ENCODE results near the gene DNAAF5. TPM values are rescaled to one million over a fixed set of nuclear protein-coding genes. Genes with fewer than 3 reads are reported as not detected.

DNAAF5 gene
- total RNA-seq (2012; rRNA removed) (12.4 and 13.9 TPM in 2 replicates), polyA plus RNA-seq (2012; rRNA removed) (32.6 and 36.1 TPM in 2 replicates), Bru-seq, nascent RNA (percentile 60 among the genes with signal in this experiment), BruChase-seq, experiment 1, labeled RNA remaining after a 6-hour chase (percentile 63 among the genes with signal in this experiment), BruChase-seq, experiment 2, labeled RNA remaining after a 2-hour chase (percentile 59 among the genes with signal in this experiment)
- polyA plus RNA-seq (2012; cell fraction: cytosol; rRNA removed) = 31.6 and 49.2 TPM in 2 replicates
- polyA plus RNA-seq (2012; cell fraction: nucleus; rRNA removed; ENCODE audit: low replicate concordance) = 25.7 and 57.6 TPM in 2 replicates
- long read RNA-seq, transcript DNAAF5-201 (13 exons, 3,410 nt) = major isoform, 38 of 60 reads
- long read RNA-seq, partial matches to known transcripts = 13 of 60 reads
- long read RNA-seq, other reads (novel, unspliced or antisense) = 8 of 60 reads

GRCh38 chr7:726084-726853, at the start of gene DNAAF5:
Gene DNAAF5, plus strand, starts transcription at chr7:726699. Its CDS starts 22 bp downstream, at chr7:726721.
- Histone ChIP-seq H3K27me3 (ENCODE audit: control insufficient read depth, insufficient read depth, low read length) (no peaks in the 10 kb centered on the region), H4K5ac (ENCODE audit: low read depth, low read length) (peak within 1 kb of the TSS; percentile 90), H3K23ac (ENCODE audit: low read depth, low read length) (peak within 1 kb of the TSS; percentile 80; the same call in 1 of the 2 replicates), H3K4ac (ENCODE audit: low read depth, low read length) (peak within 1 kb of the TSS; percentile 91), H3K56ac (ENCODE audit: extremely low read depth, insufficient read depth, low read length) (no peak within 1 kb of the TSS), H3K36me3 (ENCODE audit: control insufficient read depth, insufficient read depth, low read length) (peaks cover 16% of the 10 kb centered on the region), H3K14ac (replicated peaks; ENCODE audit: low read depth, low read length) (peak within 1 kb of the TSS; percentile 64), H4K8ac (ENCODE audit: low read depth in 2 of 2, low read length in 2 of 2) (peak within 1 kb of the TSS; percentile 80 to 97), H3K4me3 (ENCODE audit: insufficient read depth, low read depth, low read length) (peak within 1 kb of the TSS; percentile 75), H2BK120ac (ENCODE audit: low read depth, low read length) (peak within 1 kb of the TSS; percentile 14; the same call in 1 of the 2 replicates), H2BK20ac (ENCODE audit: low read depth, low read length) (no peak within 1 kb of the TSS), H4K91ac (ENCODE audit: insufficient read depth, low read depth, low read length) (peak within 1 kb of the TSS; percentile 66), H2AK5ac (ENCODE audit: low read depth, low read length) (peak within 1 kb of the TSS; percentile 94), H3K4me1 (ENCODE audit: control insufficient read depth, insufficient read depth, low read length) (peaks cover 17% of the 10 kb centered on the region), H3K9me3 (ENCODE audit: control insufficient read depth, insufficient read depth, low read length) (no peaks in the 10 kb centered on the region; the same call in 1 of the 2 replicates), H2BK15ac (ENCODE audit: low read depth, low read length) (no peak within 1 kb of the TSS), H4K20me1 (ENCODE audit: insufficient read depth, low read length) (peaks cover 3% of the 10 kb centered on the region), H3K9me1 (ENCODE audit: insufficient read depth, low read length) (peaks cover 2% of the 10 kb centered on the region; the same call in 1 of the 2 replicates), H3K9ac (ENCODE audit: low read depth, low read length) (peak within 1 kb of the TSS; percentile 91), H3K79me1 (ENCODE audit: low read depth in 1 of 2, low read length in 2 of 2) (peaks cover 20 to 51% of the 10 kb centered on the region in 2 experiments), H2AFZ (replicated peaks; ENCODE audit: low read length, poor library complexity) (peak within 1 kb of the TSS; percentile 96), H3K4me2 (ENCODE audit: low read depth, low read length) (peak within 1 kb of the TSS; percentile 96), H3K18ac (ENCODE audit: low read depth, low read length) (no peak within 1 kb of the TSS), H2AK9ac (replicated peaks; ENCODE audit: low read depth, low read length, poor library complexity) (peak within 1 kb of the TSS; percentile 90), H2BK5ac (ENCODE audit: low read depth, low read length, poor library complexity, severe bottlenecking) (peak within 1 kb of the TSS; percentile 64), H3K27ac (ENCODE audit: insufficient read depth, low read length) (peak within 1 kb of the TSS; percentile 68)
- in situ Hi-C loops (cut with MboI; ENCODE audit: low sequenced_read_pairs) = no loop called here
- 9% methylated on average over 35 of the region's 56 CpGs; no CpG with 5 or more reads in 1 of the 2 experiments for WGBS, 2 experiments (ENCODE audit: extremely low coverage in 2 of 2, insufficient read length in 1 of 2)
- dilution Hi-C loops (cut with HindIII; ENCODE audit: low sequenced_read_pairs, unreplicated experiment) = no loop called here
- ChIA-PET CTCF (no interaction called here), POLR2A (ENCODE audit: unreplicated experiment) (no interaction called here)
- ATAC-seq (ENCODE audit: low read depth) (peak; percentile 91), DNase-seq (peak; percentile 81)
- intact Hi-C loops (cut with micrococcal nuclease) = loop anchor here (5.0 kb wide), 2 partner anchors 209 to 394 kb away; partner anchors contain the start of gene PDGFA
- BruUV-seq (replicated peaks) = no TSS peak
- TF ChIP-seq BHLHE40 (IDR thresholded peaks at IDR 0.05; ENCODE audit: low read depth, low read length) (0 out of 2 replicates have a peak, but pooled peaks have one; percentile 41), MAFK (IDR thresholded peaks at IDR 0.05; ENCODE audit: low read depth, low read length) (no peak), MXI1 (IDR thresholded peaks at IDR 0.05; ENCODE audit: borderline replicate concordance, low read depth, low read length) (peak; percentile 97), POLR2A (IDR thresholded peaks at IDR 0.05; ENCODE audit: low read depth, low read length) (no peak), RAD21 (IDR thresholded peaks at IDR 0.05; ENCODE audit: low read length) (no peak; the same call in 1 of the 2 replicates), CHD1 (IDR thresholded peaks at IDR 0.05; ENCODE audit: low read depth, low read length) (no peak), ELK1 (IDR thresholded peaks at IDR 0.05; ENCODE audit: borderline replicate concordance, low read depth, low read length) (0 out of 2 replicates have a peak, but pooled peaks have one; percentile 60), MAZ (IDR thresholded peaks at IDR 0.05; ENCODE audit: borderline replicate concordance, low read depth, low read length) (peak; percentile 91; the same call in 1 of the 2 replicates), RCOR1 (IDR thresholded peaks at IDR 0.05; ENCODE audit: insufficient replicate concordance, low read length) (no peak), CEBPB (IDR thresholded peaks at IDR 0.05; ENCODE audit: low read depth, low read length) (no peak), FOS (IDR thresholded peaks at IDR 0.05; ENCODE audit: low read depth, low read length) (no peak), CTCF (conservative IDR thresholded peaks at IDR 0.05; ENCODE audit: low read depth, low read length) (0 out of 2 replicates have a peak, but pooled peaks have one; percentile 0)
